ENCODE results near the gene EGFR.

EGFR gene

DNA sequence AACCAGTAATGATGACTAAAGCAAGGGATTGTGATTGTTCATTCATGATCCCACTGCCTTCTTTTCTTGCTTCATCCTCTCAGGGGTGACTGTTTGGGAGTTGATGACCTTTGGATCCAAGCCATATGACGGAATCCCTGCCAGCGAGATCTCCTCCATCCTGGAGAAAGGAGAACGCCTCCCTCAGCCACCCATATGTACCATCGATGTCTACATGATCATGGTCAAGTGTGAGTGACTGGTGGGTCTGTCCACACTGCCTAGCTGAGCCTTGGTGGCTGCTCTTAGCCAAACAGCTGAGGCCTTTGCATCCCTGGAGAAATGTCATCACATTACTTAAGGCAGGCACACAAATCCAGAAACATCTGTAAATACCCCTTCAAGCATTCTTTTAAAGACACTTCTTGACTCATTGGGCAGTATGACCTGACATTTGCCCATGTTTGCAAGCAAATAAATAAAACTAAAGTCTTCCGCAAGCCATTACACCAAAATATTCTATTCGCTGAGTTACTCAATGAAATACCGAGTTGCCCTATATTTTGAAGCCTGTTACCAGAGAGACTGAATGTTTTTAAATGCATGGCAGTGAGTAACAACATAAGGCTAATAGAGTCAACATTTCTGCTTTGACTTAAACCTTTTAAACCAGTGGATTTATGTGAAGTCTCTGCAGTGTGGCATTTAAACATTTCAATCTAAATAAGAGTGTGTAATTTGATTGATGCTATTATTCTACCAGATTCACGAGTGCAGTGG is 180.0 kb downstream of the EGFR start:
- DNase-seq = no peak

DNA sequence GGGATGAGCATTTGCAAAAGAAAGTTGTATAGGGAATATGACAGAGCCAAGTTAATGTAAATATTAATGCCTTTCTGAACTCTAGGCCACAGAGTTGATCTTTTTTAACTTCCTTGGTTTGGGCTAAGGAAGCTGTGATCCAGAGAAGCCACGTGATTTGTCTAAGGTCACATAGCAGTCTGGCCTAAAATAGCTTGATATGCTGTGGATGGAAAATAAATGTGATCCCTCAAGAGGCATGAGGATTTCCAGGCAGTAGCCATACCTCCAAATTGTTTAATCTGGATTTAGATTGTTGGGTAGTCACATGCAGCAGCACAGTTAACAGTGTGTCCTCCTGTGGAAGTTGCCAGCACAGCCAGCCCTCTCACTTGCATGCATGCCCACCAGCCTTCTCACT is 180.6 kb downstream of the EGFR start:
- no peak for DNase-seq

DNA sequence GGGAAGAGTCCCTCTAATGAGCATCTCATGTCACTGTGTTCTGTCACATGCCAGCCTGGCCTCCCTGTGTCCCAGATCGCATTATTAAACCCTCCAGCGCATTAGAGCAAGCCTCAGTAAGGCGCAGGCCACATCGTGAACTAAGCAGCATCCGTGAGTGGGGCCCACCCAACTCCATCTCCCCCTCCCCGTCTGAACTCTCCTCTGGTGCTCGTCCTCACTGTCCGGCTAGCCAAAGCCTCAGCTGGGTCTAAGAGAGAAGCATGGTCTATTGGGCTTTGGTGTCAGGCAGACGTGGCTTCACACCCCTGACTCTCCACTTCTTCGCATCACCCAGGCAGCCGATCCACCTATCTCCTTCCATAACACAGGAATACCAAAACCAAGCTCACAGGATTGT is 181.6 kb downstream of the EGFR start:
- no peak for DNase-seq

DNA sequence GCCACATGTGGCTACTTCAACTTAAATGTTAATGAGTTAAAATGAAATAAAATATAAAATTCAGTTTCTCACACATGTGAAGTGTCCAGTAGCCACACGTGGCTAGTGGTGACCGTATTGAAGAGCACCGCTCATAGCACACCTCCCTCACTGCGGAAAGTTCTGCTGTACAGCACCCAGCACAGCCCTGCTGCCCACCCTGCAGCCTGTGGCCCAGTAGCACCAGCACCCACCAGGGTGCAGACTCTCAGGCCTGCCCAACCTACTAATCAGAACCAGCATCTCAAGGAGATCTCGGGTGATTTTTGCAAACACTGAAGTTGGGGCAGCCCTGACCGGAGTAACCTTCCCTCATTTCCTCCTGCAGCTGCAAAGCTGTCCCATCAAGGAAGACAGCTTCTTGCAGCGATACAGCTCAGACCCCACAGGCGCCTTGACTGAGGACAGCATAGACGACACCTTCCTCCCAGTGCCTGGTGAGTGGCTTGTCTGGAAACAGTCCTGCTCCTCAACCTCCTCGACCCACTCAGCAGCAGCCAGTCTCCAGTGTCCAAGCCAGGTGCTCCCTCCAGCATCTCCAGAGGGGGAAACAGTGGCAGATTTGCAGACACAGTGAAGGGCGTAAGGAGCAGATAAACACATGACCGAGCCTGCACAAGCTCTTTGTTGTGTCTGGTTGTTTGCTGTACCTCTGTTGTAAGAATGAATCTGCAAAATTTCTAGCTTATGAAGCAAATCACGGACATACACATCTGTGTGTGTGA is 183.5 kb downstream of the EGFR start:
- peak in 1 of 2 experiments; percentile 7 for DNase-seq

DNA sequence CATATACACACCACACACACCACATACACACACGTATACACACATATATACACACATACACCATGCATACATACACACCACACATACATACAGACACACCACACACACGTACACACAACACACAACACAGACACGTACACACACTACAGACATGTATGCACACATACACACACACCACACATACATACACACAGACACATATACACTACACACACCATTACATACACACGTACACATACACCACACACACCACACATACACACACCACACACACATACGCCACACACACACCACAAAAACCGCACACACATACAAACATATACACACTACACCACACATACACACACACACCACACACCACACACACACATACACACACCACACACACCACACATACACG is 184.5 kb downstream of the EGFR start:
- no peak for DNase-seq

DNA sequence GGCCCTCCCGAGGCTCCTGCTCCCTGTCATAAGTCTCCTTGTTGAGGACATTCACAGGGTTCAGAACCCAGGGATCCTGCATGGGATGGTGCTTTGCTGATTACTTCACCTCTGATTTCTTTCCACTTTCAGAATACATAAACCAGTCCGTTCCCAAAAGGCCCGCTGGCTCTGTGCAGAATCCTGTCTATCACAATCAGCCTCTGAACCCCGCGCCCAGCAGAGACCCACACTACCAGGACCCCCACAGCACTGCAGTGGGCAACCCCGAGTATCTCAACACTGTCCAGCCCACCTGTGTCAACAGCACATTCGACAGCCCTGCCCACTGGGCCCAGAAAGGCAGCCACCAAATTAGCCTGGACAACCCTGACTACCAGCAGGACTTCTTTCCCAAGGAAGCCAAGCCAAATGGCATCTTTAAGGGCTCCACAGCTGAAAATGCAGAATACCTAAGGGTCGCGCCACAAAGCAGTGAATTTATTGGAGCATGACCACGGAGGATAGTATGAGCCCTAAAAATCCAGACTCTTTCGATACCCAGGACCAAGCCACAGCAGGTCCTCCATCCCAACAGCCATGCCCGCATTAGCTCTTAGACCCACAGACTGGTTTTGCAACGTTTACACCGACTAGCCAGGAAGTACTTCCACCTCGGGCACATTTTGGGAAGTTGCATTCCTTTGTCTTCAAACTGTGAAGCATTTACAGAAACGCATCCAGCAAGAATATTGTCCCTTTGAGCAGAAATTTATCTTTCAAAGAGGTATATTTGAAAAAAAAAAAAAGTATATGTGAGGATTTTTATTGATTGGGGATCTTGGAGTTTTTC is 186.5 kb downstream of the EGFR start:
- peak in 1 of 2 experiments; percentile 10 for DNase-seq

DNA sequence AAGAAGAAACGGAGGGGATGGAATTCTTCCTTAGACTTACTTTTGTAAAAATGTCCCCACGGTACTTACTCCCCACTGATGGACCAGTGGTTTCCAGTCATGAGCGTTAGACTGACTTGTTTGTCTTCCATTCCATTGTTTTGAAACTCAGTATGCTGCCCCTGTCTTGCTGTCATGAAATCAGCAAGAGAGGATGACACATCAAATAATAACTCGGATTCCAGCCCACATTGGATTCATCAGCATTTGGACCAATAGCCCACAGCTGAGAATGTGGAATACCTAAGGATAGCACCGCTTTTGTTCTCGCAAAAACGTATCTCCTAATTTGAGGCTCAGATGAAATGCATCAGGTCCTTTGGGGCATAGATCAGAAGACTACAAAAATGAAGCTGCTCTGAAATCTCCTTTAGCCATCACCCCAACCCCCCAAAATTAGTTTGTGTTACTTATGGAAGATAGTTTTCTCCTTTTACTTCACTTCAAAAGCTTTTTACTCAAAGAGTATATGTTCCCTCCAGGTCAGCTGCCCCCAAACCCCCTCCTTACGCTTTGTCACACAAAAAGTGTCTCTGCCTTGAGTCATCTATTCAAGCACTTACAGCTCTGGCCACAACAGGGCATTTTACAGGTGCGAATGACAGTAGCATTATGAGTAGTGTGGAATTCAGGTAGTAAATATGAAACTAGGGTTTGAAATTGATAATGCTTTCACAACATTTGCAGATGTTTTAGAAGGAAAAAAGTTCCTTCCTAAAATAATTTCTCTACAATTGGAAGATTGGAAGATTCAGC is 187.6 kb downstream of the EGFR start:
- DNase-seq = no peak

DNA sequence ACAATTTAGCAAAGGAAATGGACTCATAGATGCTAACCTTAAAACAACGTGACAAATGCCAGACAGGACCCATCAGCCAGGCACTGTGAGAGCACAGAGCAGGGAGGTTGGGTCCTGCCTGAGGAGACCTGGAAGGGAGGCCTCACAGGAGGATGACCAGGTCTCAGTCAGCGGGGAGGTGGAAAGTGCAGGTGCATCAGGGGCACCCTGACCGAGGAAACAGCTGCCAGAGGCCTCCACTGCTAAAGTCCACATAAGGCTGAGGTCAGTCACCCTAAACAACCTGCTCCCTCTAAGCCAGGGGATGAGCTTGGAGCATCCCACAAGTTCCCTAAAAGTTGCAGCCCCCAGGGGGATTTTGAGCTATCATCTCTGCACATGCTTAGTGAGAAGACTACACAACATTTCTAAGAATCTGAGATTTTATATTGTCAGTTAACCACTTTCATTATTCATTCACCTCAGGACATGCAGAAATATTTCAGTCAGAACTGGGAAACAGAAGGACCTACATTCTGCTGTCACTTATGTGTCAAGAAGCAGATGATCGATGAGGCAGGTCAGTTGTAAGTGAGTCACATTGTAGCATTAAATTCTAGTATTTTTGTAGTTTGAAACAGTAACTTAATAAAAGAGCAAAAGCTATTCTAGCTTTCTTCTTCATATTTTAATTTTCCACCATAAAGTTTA is 188.8 kb downstream of the EGFR start:
- no peak for DNase-seq

DNA sequence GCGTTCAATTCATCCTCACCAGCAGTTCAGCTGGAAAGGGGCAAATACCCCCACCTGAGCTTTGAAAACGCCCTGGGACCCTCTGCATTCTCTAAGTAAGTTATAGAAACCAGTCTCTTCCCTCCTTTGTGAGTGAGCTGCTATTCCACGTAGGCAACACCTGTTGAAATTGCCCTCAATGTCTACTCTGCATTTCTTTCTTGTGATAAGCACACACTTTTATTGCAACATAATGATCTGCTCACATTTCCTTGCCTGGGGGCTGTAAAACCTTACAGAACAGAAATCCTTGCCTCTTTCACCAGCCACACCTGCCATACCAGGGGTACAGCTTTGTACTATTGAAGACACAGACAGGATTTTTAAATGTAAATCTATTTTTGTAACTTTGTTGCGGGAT is 190.5 kb downstream of the EGFR start:
- DNase-seq = no peak

DNA sequence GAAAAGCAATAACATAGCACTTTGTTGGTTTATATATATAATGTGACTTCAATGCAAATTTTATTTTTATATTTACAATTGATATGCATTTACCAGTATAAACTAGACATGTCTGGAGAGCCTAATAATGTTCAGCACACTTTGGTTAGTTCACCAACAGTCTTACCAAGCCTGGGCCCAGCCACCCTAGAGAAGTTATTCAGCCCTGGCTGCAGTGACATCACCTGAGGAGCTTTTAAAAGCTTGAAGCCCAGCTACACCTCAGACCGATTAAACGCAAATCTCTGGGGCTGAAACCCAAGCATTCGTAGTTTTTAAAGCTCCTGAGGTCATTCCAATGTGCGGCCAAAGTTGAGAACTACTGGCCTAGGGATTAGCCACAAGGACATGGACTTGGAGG is 191.4 kb downstream of the EGFR start:
- DNase-seq = no peak

DNA sequence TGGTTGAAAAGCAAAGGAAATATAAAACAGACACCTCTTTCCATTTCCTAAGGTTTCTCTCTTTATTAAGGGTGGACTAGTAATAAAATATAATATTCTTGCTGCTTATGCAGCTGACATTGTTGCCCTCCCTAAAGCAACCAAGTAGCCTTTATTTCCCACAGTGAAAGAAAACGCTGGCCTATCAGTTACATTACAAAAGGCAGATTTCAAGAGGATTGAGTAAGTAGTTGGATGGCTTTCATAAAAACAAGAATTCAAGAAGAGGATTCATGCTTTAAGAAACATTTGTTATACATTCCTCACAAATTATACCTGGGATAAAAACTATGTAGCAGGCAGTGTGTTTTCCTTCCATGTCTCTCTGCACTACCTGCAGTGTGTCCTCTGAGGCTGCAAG is 191.9 kb downstream of the EGFR start:
- DNase-seq = no peak

DNA sequence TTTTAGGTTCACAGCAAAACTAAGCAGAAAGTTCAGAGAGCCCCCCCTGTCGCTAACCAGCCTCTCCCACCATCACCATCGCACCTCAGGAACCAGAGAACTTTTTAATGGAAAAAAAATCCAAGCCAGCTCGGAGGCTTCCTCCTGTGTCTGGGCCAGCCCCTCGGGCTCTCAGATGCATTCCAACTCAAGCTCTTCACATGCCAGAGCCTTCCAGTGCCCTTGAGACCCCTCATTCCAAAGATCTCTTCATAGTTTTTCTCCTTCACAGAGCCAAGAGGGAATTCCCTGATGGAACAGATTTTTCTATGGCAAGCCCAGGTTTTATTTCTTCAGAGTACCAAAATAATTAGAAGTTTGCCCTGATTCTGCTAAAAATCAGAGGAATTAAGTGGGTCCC is 192.9 kb downstream of the EGFR start:
- DNase-seq = no peak

DNA sequence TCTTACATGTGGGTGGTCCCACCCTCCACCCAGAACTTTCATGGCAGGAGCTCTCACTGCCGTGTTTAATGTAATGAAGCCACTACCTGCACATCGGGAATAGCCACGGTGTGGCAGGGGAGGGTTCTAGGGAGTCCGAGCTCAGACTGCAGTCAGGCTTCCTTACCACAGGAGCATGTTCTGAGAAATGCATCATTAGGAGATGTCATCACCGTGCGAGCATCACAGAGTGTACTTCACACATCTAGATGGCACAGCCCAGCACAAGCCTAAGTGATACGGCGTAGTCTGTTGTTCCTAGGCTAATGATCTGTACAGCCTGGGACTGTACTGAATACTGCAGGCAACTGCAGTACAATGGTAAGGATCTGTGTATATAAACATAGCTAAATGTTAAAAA is 193.4 kb downstream of the EGFR start:
- DNase-seq = no peak

DNA sequence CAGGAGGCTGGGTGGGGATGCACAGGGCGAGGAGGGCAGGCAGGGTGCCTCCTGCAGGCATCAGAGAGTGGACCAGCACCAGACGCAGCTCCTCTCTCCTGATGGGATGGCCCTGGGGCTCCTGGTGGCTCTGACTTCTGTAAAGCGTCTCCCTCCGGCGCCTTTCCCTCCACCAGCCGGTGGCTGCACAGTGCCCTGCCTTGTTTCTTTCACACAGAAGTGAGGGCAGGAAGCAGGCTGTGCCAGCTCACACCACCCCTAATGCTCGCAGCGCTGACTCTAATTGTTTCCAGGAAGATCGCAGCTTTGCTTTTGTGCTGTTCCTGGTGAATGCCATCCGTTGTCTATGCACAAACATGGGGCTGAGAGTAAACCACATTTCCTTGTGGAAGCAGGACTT is 194.0 kb downstream of the EGFR start:
- no peak for DNase-seq

DNA sequence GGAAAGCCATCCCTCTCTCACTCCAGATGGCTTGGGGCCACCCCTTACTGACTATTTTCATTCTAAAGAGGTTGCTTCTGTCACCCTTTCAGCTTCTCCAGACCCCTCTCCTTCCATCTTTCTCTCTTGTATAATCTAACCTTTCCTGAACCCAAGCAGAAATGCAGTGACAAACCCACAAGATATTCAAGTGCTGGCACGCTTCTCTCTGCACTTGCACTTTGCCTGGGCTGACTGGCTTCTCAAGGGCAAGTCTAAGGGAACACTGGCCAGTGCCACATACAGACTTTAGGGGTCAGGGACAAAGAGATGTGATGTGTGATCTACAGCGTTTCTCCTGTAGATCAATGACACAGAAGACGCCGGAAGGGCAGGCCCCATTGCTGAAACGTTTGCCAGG is 195.9 kb downstream of the EGFR start:
- no peak for DNase-seq

DNA sequence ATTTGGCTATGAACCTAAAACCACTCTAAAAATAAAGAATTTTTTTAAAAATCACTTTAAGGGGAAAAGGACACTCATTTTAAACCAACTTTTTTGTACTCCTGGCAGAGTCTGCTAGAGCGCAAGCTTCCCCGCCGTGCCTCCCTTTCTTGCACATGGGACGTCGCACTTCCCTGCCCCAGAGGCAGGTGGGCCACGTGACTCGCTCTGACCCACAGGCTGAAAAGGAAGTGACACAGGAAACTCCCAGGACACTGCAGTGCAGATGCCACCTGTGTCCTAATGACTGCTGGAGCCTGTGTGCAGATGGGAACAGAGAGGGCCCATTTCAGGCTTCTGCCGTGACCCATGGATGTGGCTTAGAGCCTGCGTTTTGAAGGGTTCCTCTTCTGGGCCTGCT is 204.2 kb downstream of the EGFR start:
- DNase-seq = no peak

DNA sequence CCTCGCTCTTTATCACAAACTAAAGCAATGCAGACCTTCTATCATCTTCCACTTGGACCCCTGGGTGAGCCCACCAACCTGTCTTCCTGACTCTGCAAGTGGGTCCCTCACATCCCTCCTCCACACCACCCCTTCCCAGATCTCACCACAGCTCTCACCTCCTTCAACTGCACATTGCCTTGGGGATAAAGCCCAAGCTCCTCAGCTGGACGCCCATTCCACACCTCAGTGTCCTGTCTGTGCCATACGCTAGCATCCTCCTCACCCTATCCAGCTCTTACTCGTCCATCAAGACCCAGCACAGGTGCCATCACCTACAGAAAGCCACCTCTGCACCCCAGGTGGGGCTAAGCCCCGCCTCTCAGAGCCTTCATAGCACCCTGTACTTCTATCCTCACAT is 205.3 kb downstream of the EGFR start:
- DNase-seq = no peak

DNA sequence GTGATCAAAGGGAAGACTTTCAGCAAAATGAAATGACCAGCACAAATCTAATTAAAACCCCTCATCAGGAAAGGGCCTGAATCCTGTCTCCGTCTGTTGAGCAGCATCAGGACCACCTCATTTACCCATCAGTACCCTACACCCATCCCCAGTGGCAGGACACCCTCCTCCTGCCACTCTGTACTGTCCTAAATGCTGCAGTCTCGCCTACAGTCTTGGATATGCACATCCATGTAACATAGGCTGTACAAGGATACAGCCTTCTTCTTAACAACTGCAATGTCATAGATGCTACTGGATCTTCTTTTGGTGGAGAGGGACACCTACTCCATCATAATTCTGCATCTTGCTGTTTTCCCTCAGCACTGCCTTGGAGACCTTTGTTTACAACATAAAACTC is 206.0 kb downstream of the EGFR start:
- no peak for DNase-seq

DNA sequence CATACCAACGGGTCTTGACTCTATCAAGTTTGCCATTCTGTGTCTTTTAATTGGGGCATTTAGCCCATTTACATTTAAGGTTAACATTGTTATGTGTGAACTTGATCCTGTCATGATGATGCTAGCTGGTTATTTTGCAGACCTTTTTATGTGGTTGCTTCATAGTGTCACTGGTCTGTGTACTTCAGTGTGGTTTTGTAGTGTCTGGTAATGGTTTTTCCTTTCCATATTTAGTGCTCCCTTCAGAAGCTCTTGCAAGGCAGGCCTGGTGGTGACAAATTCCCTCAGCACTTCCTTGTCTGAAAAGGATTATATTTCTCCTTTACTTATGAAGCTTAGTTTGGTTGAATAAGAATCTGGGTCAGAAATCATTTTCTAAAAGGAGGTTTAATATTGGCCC is 211.2 kb downstream of the EGFR start:
- DNase-seq = no peak

DNA sequence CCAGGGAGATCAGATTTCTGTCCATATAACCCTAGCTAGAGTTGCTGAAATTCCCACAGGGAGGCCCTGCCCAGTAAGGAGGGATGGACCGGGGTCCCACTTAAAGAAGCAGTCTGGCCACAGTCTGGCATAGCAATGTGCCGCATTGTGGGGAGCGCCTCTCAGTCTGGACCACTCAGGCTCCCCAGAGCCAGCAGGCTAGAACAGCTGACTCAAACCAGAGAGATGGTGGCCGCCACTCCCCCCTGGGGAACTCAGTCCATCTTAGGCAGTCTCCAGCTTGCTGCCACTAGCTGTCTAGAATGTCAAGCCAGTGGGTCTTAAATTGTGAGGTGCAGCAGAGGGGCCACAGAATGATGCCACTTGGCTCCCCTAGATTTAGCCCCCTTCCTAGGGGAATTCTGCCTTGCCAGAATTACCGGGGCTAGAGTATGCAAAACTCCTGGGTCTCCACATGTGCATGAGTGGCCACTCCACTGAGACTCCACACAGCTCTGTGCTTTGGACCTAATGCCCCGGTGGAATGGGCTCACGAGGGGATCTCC is 213.0 kb downstream of the EGFR start:
- no peak for DNase-seq

DNA sequence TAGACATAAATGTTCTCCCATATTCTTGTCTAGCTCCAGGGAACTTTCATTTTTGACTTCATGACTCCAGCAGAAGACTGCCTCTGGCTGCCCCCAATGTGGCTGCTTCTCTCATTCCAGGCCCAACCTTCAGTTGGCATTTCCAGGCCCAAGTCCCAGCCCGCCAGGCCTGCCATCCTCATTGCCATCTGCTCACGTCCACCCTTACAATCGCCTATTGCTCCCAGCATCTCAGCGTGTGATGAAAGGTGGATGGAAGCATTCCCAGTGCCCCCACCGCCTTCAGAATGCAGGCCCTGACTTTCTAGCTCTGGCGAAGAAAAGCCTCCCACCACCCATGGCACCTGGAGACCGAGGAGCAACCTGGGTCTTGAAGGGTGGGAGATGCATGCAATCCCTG is 214.2 kb downstream of the EGFR start:
- DNase-seq = no peak

DNA sequence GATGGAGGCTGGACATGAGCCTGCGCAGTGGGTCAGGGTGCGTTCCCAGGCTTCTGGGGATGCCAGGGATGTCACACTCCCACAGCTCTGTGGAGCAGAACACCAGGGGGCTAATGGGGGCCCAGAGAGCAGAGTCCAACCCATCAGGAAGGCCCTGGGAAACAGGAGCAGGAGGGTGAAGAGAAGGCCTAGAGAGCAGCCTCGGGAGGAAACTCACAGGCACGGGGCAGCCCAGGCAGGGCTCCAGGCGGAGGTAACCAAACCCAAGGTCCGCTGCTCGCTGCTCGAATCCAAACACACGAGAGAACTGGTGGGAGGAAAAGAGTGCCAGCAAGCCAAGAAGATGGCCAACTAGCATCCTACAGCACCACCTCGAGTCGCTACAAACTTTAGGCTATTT is 215.6 kb downstream of the EGFR start:
- DNase-seq = no peak
